Measurements from ENCODE around the gene SELENOS.

The SELENOS gene

DNA sequence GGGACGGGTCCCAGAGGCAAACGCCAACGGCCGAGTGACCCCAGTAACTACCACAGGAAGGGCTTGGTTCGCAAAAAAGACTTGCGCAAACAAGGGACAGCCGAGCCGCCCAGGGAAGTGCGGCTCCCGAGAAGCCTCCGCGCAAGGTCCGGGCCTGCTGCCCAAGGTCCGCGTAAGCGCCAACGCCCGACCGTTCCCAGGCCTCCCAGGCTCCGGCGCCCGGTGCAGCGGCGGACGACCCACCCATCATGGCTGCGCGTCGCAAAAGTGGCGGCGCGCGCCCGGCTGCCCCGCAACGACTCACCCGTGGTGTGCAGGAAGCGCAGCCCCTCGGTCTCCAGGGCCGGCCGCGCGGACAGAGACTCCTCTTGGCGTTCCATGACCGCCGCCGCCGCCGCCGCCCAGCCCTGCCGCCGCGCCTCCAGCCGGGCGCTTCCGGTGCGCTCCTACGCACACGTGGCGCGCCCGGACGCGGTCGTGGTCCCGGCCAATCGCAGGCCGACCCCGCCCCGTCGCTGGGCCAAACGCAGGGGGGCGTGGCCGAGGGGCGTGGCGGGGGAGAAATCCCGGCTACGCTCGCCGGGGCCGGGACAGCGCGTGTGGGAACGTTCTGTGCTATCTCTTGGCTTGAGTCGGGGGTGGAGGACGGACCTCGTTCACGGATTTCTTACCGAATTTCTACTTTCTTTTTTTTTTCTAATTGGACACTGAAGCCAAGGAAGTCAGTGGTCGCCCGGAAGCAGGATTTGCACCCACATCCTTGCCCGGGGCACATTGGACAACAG lies at the start of gene SELENOS:
TSS of gene SELENOS (minus strand) at position 448 of the 785 bp plus-strand sequence. CDS start at position 380, 68 bp downstream.
- peak; percentile 83 for DNase-seq

GRCh38 chr15:101326462-101327146 lies 49.3 kb upstream of the SELENOS start:
- no peak for DNase-seq

- DNase-seq: no peak
Observed at GRCh38 chr15:101326026-101326315, 48.7 kb upstream of the SELENOS start.

DNA sequence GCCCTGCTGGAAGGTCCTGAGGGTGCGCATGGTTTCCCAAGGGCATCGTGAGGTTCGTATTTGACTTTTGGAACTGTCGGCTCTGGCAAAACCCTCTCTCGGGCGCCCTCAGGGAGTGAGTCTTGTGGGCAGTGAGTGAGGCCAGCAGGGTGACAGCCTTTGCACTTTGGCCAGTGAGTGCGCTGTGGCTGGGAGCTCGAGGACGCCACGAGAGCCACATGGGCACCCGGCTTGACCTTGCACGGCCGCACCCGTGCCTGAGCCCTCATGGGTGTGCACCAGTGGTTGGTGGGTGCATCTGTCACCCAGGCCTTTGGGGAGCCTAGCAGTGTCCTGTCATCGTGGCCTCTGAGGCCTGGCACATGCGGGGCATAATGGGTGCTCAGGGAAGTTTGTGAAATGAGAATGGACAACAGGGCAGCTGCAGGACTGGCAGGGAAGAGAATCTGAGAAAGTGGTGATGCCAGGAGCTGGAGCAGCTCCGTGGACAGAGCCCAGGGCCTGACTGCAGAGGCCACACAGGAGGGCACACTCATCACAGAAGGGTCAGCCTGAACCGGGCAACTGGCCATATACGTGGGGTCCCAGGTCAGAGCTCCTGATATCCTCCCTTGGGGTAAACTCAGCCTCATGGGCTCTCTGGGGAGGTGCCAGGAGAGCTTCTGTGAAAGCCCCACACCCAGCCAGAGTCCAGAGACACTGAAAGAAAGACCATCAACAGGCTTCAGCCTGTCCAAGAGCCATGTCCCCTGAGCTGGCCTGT lies 48.2 kb upstream of the SELENOS start:
- DNase-seq: no peak

DNA sequence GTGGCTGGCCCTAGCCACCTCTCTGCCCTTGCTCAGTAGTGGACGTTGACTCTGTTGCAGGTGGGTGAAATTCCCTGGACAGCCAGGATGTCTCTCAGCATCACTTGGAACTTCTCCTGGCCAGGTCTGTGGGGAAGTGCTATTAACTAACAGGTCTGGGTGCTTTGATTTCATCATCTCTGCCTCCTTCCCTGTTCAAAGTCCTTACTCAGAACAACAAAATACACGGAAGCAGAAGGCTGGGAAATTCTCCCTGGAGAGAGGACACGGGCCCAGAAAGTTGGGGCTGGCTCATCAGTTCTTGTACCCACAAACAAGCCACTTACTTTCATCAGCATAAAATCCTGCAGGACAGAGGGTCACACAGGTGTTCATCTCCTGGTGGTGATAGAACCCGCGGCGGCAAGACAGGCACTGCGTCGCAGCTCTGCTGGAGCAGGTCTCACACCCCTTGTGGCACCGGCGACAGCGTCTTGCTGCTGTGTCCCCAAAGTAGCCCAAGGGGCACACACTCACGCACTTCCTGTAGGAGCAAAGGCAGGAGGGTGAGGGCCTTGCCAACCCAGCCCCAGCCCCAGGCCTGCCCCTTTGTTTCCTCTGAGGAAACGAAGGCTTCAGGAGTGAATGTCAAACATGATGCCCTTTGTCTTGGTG lies 47.4 kb upstream of the SELENOS start:
- DNase-seq: no peak

DNA sequence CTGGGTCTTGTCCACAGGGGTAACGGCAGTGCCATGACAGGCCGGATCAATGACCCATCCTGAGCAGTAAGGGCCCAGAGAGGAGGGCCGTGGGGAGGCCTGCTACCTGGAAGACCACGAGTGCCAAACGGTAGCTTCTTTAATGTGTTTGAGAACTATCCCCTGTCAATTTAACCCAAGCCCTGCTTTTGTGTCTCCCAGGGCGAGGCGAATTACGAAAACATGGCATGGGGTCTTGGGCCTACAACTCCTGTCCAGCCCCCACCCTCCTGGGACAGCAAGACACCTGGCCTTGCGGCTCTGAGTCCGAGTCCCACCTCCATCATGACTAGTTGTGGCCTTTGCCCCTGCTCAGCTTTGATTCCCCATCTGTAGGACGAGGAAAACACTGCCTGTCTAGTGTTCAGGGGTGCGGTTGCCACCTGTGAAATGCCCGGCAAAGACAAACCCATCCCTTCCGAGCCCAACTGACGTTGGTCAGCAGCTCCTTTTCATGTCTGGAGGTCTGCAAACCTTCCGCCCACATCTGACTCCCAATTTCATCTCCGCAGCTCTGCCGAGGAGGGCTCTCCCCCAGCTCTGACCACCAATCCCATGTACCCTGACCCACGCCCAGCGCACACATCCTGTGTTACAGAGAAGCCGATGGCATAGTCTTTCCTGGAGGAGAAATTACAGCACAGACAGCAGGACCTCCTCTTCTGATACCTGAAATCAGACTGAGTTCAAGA lies 46.7 kb upstream of the SELENOS start:
- DNase-seq: no peak

GRCh38 chr15:101322854-101323477 lies 45.7 kb upstream of the SELENOS start:
- no peak for DNase-seq

GRCh38 chr15:101322016-101322695 lies 44.9 kb upstream of the SELENOS start:
- no peak for DNase-seq

- peak; percentile 52 for DNase-seq
Observed at GRCh38 chr15:101320501-101321052, 43.3 kb upstream of the SELENOS start.

DNA sequence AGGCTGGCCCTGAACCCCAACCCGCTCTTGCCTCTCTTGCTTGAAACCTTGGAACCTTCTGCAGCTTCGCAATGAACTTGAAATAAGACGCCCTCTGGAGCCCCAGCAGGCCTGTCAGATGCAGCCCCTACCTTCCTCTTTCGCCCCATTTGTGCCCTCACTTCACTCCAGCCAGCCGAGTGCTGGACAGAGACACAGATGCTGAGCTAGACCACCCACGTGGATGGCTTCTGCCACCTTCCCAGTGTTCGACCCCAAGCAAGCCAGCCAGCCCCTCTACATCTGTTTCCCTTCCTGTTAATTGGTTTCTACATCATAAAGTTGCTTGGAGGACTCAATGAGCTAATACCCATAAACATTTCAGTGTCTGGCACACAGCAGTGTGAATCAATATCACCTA lies 41.6 kb upstream of the SELENOS start:
- DNase-seq: no peak

DNA sequence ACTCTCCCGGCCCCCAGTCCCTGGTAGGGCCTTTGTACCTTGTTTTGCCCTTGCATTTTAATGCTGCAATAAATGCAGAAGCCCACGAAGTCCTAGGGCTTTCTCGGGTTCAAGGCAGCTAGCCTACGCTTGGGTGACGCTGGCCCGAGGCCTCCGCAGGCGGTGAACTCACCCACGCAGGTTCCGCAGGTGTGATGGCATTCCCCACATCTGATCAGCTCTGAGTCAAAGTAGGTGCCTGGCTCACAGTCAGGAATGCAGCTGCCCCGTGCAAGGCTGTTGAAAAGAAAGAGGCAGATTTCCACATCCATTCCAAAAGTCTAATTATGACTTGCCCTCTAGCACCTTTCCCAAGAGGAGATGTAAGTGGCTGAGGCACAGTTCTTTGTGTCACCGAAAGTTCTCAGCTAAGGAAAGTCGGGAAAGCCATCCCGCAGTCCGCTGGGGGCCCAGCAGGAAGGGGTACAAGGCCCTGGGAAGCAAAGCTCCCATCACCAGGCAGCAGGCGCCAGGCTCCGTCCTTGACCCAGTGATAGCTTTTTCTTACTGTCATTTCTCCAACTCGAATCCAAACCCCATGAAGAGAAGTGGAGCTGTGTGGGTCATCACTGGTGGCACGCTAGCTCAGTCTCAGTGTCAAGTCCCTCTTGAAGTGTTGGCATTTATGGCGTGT lies 41.0 kb upstream of the SELENOS start:
- no peak for DNase-seq

DNA sequence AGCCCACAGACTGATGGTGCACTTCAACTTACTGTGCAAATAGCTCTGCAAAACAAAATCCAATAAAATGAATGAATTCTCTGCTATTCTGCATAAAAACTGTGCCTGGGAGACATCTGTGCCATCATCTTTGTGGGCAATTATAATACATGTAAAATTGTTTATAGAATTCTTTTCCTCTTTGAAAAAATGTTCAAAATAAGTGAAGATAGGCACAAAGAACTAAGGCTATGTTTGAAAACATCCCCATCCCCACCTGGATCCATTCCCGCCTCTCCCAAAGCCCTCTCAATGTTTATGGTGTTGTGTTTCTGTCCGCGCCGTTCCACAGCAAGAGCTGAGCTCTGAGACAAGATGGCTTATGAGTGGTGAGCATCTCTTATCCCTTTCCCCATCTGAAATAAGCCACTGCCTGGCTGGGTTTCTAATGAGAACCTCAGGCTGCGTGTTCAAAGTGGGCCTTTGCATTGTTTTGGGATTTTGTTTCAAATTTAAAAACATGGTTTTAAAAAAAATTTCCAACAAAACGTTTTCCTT lies 40.1 kb upstream of the SELENOS start:
- no peak for DNase-seq

GRCh38 chr15:101316529-101316928 lies 39.2 kb upstream of the SELENOS start:
- DNase-seq: no peak

DNA sequence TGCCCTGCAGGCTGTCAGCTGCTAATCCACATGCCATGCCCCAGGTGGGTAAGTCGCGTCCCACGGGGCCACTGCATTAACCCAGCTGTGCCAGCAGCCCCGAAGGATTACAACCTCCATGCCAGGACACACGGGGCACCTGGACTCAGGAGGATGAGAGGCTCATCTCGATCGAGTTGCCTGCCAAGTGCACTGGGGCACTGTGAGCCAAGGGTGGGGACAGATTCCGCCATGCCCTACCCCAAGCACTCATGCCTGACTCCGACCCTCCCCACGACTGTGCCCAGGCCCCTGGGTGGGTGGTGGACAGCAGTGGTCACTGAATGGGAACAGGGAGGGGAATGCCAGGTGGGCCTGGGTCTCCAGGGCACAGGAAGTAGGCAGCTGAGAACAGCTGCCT lies 38.5 kb upstream of the SELENOS start:
- no peak for DNase-seq

- DNase-seq: no peak
Observed at GRCh38 chr15:101314336-101315125, 37.2 kb upstream of the SELENOS start.

- DNase-seq: no peak
Observed at GRCh38 chr15:101313041-101313761, 35.9 kb upstream of the SELENOS start.

DNA sequence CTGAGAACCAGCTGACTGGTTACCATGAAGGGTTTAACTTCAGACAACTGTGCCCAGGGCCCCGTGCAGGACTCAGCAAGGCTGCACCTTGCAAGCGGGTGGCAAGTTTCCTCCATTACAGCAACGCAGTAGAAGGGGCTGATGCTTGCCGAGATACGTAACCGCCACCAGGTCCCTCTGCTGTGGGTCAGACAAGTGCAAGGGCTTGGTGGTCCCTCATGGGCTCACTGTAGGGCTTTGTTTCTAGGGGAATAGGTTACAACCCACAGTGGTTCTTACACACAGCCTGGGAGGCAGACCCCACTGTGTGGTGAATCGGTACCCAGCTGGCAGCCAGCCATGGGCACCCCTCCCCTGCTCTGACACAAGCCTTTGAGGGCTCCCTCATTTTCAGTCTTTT lies 33.2 kb upstream of the SELENOS start:
- no peak for DNase-seq

DNA sequence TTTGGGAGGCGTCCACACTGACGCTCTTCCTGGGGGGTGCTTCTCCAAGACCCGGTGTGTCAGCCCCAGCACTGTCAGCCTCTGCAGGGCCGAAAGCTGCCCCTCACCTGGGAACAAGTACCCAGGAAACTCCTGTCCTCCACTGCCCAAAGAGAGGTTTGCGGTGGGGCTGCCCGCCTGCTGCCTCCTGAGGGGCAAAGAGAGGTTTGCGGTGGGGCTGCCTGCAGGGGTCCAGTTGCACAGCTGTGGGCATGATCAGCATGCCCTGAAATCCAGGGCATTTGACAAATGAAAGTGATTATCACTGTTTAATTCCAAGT lies 32.8 kb upstream of the SELENOS start:
- DNase-seq: no peak
